ENCODE data around the gene CORO2B. TPM values are rescaled to one million over a fixed set of nuclear protein-coding genes. Genes with fewer than 3 reads are reported as not detected.
A peak's percentile ranks its signal among the peaks of the same experiment; 100 is the strongest.
"Not testable (repeated sequence)": the region's sequence is repeated elsewhere in the genome, so short reads cannot be mapped to it uniquely, and the experiment has no call there.

The CORO2B gene
- polyA plus RNA-seq, 3 donors: 24.9 to 26.8 (median 26.6) TPM

DNA sequence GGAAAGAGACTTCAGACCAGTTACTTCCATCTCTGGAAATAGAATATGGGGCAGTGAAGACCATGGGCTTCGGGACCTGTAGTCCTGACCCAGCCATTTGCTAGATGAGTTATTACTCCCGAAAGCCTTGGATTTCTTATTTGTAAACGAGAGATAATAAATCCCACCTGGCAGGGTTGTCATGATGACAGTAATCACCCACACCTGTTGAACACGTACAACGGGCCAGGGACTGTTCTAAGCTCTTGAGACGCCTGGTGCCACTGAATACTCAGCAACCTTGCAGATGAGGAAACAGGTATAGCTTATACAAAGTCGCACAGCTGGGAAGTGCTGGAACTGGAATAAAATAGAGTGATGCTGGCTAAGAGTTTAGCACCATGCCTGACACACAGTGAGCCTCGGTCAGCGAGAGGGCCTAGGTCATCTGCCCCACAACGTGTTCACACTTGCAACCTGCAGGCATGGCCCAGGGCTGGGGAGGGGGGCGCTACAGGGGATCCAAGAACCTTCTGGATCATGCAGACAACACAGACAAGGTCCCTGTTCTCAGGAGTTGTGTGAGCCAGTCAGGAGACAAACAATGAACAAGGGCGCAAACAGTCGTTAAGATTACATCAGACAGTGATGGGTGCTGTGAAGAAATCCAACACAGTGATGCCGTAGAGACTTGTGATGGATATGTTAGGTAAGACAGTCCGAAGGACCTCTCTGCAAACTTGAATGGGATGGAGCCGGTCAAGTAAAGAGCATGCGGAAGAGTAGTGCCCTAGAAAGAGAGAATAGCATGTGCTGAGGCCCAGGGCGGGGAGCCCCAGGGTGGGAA, 89.2 kb downstream of the CORO2B start:
- no peak for DNase-seq

DNA sequence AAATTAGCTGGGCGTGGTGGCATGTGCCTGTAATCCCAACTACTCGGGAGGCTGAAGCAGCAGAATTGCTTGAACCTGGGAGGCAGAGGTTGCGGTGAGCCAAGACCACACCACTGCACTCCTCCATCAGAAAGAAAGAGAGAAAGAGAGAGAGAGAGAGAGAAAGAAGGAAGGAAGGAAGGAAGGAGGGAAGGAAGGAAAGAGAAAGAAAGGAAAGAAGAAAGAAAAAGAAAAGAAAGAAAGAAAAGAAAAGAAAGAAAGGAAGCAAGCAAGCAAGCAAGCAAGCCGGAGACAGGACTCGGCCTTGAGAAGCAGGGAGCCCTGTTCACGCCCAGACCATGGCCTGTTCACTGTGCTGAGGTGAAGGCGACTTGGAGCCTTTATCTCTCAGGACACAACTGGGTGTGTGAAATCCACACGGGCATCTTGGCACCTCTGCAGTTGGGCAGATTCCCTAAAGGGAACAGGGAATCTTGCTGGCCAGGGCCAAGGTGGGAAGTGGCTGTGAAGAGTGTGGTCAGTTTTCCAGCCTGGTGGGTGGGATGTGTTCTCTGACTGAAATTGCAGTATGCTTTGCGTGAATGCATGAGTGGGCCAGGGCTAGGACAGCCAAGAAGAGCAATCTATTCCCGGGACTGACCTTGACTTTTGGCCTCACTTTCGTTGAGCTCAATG, 90.3 kb downstream of the CORO2B start:
- no peak for DNase-seq

DNA sequence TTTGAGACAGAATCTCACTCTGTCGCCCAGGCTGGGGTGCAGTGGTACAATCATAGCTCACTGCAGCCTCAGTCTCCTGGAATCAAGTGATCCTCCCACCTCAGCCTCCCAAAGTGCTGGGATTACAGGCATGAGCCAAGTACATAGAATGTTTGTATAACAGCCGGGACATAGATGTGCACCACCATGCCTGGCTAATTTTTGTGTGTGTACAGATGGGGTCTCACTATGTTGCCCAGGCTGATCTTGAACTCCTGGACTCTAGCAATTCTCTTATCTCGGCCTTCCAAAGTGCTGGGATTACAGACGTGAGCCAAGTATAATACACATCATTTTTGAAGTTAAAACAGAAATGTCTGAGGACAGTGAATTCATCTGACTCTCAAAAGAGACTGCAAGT, 93.5 kb downstream of the CORO2B start:
- DNase-seq: no peak

- DNase-seq: no peak
Observed at GRCh38 chr15:68672781-68673205, 94.0 kb downstream of the CORO2B start.

- no peak for DNase-seq
Observed at GRCh38 chr15:68674975-68675374, 96.2 kb downstream of the CORO2B start.

DNA sequence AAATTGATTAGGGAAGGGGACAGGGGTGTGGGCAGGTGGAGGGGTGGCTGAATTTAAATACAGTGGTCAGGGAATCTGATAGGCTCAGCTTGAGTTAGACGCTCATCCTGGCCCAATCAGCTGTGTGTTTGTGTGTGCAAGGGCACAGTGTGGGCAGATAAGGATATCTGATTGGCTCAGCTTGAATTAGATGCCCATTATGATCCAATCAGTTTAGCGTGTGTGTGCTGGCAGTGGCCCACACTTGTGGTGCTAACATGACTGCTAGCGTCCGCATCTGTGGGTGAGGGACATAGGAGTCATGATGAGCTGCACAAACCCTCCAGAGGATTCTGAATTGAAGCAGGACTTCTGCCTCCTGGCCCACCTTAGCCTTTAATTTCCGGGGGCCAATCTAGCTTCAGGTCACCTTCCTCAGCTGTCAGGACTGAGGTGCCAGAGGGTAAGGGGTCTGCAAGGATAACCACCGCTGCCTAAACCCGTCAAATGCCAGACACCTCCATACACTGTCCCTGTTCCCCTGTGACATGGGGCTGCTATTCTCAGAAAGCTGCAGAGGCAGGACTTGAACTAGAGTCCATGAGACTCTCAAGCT, 97.3 kb downstream of the CORO2B start:
- no peak for DNase-seq

DNA sequence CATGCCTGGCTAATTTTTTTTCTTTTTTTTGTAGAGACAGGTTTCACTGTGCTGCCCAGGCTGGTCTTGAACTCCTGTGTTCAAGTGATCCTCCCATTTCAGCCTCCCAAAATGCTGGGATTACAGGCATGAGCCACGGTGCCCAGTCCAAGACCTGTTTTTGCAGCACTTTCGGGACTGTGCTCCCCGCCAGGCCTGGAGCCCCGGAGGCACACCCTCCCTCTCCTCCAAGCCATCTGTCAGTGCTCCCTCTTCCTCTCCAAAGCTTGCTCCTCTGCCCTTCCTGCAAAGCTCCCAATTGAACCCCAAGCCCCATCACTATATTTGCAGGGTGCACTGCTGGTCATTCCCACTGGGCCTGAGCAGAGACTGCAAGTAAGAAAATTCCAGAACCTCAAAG, 98.1 kb downstream of the CORO2B start:
- no peak for DNase-seq

DNA sequence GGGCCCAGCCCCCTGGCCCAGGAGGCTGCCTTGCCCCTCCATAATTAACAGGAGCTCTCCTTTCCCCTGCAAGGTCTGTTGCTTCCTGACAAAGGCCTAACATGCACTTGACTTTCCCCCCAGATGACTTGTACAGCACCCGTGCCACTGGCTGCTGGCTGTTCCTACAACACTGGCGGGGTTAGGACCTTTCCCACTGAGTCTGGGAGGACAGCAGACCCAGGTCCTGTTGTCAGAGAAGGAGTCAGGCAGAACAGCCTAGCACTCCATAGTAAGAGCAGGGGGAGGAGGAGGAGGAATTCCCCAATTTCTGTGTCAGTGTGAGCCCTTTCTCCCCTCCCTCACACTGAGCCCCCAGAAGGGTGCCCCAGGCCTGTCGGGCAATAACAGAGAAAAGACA, 99.2 kb downstream of the CORO2B start:
- no peak for DNase-seq

- DNase-seq: no peak
Observed at GRCh38 chr15:68678746-68679145, 100.0 kb downstream of the CORO2B start.

- DNase-seq: no peak
Observed at GRCh38 chr15:68679161-68679560, 100.4 kb downstream of the CORO2B start.

DNA sequence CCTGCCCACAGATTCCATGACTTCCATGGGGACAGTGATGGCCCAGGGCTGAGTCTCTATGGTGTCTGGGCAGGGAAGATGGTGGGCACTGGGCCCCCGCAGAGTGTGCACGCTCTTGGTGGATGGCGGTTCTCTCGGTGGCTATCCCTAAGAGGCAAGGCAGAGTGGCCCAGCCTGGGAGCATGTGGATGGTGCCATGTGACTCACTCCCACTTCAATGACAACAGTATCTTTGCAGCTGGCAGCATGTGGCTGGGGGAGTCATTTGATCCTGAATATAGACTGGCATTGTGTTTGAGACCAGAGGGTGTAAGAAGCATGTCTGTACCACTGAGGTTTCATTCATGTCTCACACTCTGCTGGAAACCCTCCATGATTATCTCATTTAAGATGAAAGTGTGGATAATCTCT, 101.2 kb downstream of the CORO2B start:
- no peak for DNase-seq

GRCh38 chr15:68680756-68681155, 102.0 kb downstream of the CORO2B start:
- DNase-seq: not testable (repeated sequence)

GRCh38 chr15:68681836-68682235, 103.0 kb downstream of the CORO2B start:
- DNase-seq: no peak

DNA sequence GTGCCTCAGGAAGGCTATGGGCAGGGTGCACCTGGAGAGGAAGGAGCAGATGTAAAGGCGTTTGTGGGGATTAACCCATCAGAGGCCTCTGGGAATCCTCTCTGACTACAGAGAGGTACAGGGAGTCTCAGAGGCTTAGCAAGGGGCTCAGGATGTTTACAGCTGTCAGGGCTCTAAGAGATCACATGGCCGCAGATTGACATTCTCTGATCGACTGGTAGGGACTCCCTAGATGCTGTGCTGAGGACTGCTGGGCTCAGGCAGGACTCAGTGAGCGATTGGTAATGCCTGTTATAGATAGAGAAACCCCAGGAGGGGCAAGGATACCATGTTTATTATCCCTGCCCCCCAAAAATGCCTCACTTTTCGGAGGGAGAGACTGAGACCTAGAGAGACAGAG, 103.5 kb downstream of the CORO2B start:
- no peak for DNase-seq

DNA sequence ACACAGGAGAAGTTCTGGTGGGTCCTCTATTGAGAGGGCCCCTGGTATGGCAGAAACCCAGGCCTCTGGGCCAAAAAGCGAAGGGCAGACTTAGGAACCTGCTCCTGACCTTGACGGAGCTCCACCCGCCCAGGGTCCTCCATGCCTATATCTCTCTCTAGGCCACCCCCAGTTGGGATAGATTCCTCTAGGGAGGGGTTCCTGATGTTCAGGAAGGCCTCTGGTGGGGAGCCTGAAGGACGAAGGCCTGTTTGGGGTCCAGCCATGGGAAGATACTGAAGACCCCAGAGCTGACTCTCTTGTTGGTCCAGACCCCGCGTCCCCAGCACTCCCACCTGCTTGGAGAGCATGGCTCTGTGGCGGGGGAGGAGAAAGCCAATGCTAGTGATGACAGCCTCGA, 104.2 kb downstream of the CORO2B start:
- no peak for DNase-seq

- no peak for DNase-seq
Observed at GRCh38 chr15:68683551-68683950, 104.8 kb downstream of the CORO2B start.

GRCh38 chr15:68684476-68684875, 105.7 kb downstream of the CORO2B start:
- DNase-seq: no peak

DNA sequence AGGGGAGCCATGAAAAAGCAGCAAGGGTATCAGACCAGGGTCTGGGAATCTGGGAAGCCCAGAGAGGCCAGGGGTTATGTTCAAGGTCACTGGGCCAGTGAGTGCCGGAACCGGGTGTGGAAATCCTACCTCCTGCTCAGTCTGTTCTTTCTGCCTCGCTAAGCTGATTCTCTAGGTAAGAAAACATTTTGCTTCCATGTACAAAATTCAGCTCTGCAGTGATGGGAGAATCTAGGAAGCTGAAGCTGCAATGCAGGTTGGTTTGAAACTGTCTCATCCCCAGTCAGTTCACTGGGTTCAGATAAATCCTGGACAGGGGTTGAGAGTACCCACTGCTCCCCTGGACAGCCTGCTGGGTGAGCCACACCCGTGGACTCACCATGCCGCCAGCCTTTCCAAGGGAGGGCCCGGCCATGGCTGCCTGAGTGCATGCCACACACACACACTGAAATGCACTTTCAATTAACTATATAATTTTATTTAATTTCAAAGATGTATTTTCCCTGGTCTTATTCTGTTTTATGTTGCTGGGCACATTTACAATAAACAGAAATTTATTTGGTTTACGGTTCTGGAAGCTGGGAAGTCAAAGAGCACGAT, 108.4 kb downstream of the CORO2B start:
- no peak for DNase-seq

DNA sequence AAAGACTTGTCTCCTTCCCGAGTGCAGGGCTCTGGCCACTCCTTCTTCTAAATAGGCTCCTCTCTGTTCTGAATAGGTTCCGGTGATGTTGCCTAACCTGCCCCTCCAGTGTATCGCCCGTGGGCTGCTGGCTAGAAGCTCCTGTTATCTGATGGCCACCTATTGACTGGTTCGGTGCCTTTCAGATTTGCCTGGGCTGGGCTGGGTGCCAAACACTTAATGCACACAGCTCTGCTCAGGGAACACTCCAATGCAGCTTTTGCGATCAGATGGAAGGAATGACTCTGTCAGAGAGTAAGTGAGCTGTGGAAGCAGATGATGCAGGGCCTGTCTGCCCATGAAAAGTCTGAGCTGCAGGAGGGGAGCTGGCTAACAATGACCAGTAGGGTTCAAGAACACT, 112.9 kb downstream of the CORO2B start:
- DNase-seq: peak; percentile 20

GRCh38 chr15:68693071-68693470, 114.3 kb downstream of the CORO2B start:
- DNase-seq: no peak

DNA sequence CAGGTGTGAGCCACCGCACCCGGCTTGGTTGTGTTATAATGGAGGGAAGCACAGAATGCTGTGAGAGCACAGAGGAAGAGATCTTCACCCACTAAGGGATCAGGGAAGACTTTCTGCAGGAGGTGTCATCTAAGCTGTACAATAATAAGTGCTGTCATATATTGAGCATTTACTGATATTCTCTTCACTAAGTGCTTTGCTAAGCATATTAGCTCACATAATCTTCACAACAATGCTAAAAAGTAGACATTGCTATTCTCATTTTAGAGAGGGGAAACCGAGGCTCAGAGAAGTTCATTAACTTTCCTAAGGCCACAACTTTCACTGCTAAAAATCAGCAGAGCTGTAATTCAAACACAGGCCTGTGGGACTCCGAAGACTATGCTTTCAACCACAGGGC, 115.3 kb downstream of the CORO2B start:
- no peak for DNase-seq

- DNase-seq: no peak
Observed at GRCh38 chr15:68695061-68695595, 116.3 kb downstream of the CORO2B start.
